ENCODE data around the gene COL5A3.
"Not testable (repeated sequence)": the region's sequence is repeated elsewhere in the genome, so short reads cannot be mapped to it uniquely, and the experiment has no call there.

The COL5A3 gene

DNA sequence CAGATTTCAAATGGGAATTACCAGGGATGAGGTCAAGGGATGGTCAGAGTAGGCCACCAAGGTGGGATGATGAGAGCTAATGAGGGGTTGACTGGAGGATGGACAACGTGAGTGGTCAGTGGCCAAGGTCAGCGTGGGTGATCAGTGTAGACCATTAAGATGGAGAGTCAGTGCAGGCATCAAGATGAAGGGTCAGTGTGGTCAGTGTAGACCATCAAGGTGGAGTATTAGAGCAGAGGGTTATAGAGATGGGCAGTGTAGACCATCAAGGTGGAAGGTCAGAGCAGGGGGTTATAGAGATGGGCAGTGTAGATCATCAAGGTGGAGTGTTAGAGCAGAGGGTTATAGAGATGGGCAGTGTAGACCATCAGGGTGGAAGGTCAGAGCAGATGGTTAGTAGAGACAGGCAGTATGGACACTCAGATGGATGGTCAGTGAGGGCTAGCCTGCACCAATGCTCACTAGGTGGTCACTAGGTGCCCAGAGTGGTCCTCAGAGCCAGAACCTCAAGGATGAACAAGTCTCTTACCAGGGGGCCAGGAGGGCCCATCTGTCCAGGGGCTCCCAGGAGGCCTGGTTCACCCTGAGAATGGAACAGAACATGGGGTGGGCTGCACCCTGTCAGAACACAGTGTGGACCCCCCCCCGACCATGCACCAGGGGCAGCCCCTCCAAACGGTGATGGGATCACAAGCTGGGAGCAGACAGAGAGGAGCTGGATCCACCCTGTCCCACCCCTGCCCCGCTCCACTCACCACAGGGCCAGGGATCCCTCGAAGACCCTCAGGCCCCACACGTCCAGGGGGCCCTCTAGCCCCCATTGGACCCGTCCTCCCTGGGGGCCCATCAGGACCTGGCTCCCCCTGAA lies 41.2 kb downstream of the COL5A3 start:
- no peak for DNase-seq

DNA sequence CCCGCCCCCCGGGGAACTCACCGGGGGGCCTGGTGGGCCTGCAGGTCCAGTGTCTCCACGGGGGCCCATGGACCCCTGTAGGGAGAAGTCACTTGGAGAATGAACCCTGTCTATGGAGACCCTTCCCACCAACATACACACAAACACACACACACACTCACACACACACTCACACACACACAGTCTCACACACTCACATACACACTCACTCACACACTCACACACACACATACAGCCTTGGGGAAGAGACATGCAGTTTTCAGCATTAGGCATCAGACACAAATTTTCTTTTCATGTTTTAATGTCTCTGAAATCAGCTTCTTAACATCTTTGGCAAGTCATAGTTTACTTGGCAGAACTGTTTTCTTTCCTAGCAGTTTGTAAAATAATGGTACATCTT lies 43.0 kb downstream of the COL5A3 start:
- no peak for DNase-seq

- DNase-seq = no peak
Observed at GRCh38 chr19:9966448-9966847, 43.9 kb downstream of the COL5A3 start.

DNA sequence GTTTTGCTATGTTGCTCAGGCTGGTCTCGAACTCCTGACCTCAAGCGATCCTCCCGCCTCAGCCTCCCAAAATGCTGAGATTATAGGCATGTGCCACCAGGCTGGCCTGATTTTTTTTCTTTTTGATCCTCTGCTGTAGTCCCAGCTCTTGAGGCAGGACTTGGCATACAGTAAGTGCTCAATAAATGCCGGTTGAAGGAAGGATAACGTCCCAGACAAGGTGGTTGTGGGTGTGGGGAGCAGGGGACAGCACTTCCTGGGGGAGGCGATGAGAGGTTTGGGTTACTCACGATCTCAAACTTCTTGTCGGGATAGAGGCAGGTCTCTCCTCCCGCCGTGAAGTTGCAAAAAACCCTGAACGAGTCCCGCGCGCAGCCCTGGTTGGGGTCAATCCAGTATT lies 44.3 kb downstream of the COL5A3 start:
- no peak for DNase-seq

- DNase-seq = no peak
Observed at GRCh38 chr19:9962623-9963290, 47.5 kb downstream of the COL5A3 start.

DNA sequence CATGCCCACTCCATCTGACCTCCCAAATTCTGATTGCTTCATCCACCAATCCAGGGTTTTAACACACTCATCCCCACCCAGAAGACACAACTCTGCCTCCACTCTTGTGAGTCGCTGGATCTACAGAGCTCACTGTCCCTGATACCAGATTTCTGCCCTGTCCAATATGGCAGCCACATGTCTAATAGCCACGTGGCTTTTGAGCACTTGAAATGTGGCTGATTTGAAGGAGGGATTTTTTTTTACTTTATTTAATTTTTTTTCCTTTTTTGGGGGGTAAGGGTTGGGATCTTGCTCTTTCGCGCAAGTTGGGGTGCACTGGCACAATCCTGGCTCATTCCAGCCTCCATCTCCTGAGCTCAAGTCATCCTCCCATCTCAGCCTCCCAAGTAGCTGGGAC lies 49.2 kb downstream of the COL5A3 start:
- DNase-seq = no peak

DNA sequence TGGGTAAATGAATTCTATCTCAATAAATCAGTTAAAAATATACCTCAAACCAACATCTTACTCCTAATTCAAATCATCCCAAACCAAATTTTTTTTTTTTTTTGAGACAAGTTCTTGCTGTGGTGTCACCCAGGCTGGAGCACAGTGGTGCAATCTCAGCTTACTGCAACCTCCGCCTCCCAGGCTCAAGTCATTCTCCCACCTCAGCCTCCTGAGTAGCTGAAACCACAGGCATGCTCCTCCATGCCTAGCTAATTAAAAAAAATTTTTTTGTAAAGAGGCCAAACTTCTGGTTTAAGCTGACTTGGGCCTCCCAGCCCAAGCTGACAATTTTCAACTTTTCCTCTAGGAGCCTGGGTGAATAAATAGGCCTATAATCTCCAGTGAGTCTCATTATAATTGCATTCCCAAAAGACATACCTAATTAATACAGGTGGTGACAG lies 51.9 kb downstream of the COL5A3 start:
- peak; percentile 80 for DNase-seq

DNA sequence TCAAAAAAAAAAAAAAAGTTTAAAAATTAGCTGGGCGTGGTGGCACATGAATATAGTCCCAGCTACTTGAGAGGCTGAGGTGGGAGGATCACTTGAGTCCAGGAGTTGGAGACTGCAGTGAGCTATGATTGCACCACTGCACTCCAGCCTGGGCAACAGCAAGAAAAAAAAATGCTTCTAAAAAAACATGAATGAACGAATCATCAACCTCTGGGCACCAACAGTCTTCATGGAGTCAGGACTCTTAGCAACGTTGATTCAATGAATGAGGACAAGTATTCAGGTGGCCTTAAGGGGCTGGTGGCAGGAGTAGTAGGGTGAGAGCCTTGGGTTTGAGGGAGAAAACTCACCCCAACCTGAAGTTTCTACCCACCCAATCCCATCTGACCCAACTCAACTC lies 53.3 kb downstream of the COL5A3 start:
- no peak for DNase-seq

GRCh38 chr19:9953802-9954542 lies 56.3 kb downstream of the COL5A3 start:
- no peak for DNase-seq

- no peak for DNase-seq
Observed at GRCh38 chr19:9952276-9952675, 58.0 kb downstream of the COL5A3 start.

GRCh38 chr19:9947441-9947840 lies 62.9 kb downstream of the COL5A3 start:
- no peak for DNase-seq

- DNase-seq = not testable (repeated sequence)
Observed at GRCh38 chr19:9946528-9947125, 63.7 kb downstream of the COL5A3 start.

DNA sequence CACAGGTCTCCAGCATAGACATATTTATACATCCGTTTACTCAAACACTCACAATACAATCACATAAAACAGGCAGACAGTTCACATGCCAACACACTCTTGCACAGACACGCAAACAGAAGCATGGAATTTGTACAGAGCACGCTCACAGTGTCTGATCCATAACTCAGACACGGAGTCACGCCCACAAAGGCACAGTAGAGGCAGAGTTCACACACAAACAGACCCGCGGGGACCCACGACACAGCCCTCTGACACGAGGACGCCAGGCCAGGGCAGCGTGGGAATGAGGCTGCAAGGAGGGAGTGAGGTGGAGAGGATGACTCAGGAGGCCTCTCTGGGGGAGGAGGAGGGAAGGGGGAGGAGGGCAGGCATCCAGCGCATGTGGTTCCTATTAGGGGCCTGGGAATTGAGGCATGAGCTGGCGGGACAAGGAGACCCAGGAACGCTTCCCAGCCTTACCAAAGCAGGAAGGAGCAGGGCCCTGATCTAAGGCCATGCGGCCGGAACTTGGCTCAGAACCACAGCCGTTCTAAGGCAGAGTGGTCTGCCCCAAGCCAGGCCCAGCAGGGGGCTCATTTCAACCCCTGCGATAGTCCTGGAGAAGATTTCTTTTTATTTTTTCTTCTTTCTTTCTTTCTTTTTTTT lies 64.9 kb downstream of the COL5A3 start:
- peak; percentile 98 for DNase-seq

- no peak for DNase-seq
Observed at GRCh38 chr19:9943744-9944143, 66.6 kb downstream of the COL5A3 start.

- no peak for DNase-seq
Observed at GRCh38 chr19:9941671-9942070, 68.6 kb downstream of the COL5A3 start.

DNA sequence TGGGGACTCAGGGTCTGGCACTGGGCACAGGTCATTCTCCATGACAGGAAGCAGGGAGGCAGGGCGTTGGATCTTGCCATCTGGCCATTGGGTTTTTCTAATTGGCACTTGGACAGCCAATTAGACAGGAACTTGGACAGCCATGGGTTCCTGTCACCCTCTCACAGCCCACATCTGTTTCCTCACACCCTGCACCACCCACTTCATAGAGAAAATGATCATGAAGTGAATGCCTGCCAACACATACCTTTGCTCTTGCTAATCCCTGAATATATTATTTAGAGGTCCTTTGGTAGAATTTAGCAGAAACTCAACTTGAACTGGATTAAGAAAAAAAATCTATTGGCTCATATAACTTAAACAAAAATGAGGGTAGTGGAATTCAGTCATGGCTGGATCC lies 69.1 kb downstream of the COL5A3 start:
- peak; percentile 42 for DNase-seq

DNA sequence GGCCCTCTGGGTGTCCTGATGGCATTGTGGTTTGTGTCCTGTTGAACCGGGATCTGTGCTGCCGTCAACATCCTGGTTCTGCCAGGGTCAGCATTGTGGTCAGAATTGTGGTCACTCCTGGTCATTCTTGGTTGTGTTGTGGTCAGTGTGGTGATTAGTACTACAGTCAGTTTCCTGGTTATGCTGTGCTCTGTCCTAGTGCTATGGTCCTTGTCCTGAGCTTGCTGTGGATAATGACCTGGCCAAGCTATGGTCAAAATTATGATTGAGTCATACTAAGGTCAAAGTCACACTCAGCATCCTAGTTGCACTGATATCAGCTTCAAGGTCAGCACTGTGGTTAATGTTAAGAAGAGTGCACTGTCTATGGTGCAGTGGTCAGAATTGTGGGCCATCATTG lies 69.5 kb downstream of the COL5A3 start:
- peak; percentile 67 for DNase-seq

DNA sequence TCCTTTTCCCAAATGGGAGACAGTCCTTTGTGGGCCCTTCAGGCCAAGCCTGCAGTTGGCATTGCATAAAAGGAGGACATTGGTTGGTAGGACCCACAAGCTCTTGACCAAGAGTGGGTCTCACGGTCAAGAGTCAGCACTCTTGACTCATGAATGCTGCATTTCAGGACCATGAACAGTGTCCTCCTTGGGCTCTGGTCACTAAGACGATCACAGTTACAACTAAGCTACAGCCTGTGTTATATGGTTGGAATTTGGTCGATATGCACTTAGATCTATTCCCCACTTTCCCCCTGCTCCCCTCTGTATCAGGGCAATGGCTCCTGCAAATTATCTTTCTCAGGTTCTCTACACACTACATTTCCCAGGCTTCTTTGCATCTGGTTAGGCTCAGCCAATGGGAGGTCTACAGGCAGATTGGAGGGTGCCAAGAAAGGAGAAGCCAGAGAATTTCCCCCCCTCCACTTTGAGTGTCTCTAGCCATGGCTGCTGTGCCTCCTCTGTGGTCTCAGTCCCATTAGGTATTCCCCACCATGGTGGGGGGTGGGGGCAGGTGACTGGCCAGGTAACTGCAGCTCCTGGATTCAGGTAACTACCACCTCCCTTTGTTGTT lies 70.9 kb downstream of the COL5A3 start:
- peak; percentile 18 for DNase-seq

DNA sequence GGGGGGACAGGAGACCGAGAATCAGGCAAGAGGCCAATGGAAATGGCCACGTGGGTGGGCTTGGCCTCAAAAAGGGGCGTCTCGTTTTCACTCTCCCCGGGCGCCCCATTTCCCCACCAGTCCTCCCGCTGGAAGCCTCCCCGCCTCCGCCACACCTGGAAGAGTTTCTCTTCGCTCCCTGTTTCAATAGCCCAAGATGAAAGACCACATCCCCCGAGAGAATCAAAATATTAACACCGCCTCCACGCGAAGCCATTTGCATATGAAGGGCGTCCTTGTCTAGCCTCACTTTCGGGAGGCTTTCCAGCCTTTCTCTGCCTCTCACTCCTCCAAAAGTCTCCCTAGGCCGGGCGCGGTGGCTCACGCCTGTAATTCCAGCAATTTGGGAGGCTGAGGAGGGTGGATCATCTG lies 73.3 kb downstream of the COL5A3 start:
- no peak for DNase-seq

DNA sequence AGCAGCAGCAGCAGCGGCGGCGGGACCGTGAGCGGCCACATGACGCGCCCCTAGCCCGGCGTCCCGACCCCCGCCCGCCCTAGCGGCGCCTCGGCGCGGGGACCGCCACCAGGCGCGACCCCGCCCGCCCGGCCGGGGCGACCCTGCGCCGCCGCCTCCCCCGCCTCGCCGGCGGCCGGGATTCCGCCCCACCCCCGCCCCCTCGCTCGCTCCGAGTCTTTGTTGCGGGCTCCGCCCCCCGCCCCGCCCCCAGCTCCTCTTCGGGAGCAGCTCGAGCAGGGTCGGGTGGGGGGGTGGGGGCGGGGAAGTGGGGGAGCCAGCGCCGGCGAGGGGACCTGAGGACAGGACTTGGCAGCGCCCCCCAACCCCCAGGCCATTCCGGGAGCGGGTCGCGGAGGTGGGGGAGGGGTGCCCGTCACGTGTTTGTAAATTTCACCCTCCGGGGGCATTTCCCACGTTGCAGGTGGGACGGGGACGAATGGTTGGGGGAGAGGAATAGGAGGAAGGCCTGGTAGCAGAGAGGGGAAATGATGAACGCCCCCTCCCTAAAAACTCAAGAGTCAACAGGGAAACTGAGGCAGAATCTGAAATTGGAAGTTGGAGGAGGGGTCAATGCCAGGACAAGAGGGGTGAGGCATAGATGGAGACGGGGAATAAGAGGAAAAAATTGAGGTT lies 73.8 kb downstream of the COL5A3 start, which contains the start of gene OLFM2:
OLFM2 (minus strand) TSS at position 190 of the 675 bp plus-strand sequence; CDS start at position 41, 149 bp downstream.
- no peak for DNase-seq
